ENCODE data around the gene SARDH. TPM values are rescaled to one million over a fixed set of nuclear protein-coding genes. Genes with fewer than 3 reads are reported as not detected.

The SARDH gene
- total and polyA plus RNA-seq, 2 of the 8 experiments (the other 6 are each of a cell fraction or from before 2014, with no cell fraction given): 6.4 to 7.4 TPM

DNA sequence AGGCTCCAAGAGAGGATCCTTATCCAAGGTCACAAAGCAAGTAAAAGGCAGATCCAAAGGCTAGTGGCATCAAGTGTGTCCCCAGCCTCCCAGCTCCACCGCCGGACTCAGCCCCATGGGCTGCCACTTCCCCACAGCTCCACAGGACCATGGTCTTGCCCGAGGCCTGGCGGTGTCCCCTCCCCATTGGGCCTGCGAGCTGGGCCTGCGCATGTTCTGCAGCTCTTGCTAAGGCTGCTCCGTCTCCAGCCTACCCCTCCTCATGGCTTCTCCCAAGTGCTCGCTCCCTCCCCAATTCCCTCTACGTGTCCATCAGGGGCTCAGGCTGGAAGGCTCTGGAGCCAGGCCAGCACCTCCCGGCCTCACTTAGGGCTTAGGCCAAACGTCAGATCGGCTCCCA lies 72.6 kb downstream of the SARDH start:
- no peak for FAIRE-seq
- Histone ChIP-seq H3K36me3 (ENCODE audit: control insufficient read depth in 2 of 4, insufficient read depth in 4 of 4, low read length in 3 of 4) (no peaks in the 10 kb centered on the region), H2AK5ac (ENCODE audit: low read depth, low read length) (no peak overlapping the region; the same call in 1 of the 2 replicates), H2BK120ac (replicated peaks; ENCODE audit: low read depth, low read length) (no peak overlapping the region), H3K56ac (replicated peaks; ENCODE audit: insufficient read length, low read depth, low read length) (no peak overlapping the region), H3K23me2 (ENCODE audit: low read depth, low read length) (no peaks in the 10 kb centered on the region), H3K79me2 (ENCODE audit: control insufficient read depth in 1 of 2, insufficient read depth in 2 of 2, low read length in 2 of 2) (no peaks in the 10 kb centered on the region), H3K9me3 (ENCODE audit: insufficient read depth in 2 of 2, low read depth in 1 of 2, low read length in 1 of 2) (no peaks in the 10 kb centered on the region), H3K27ac (ENCODE audit: low read depth, low read length) (no peak overlapping the region), H3K4ac (replicated peaks; ENCODE audit: insufficient read length, low read depth, low read length) (no peak overlapping the region), H2BK12ac (ENCODE audit: low read depth, low read length) (no peak overlapping the region; the same call in 1 of the 2 replicates), H3K79me1 (ENCODE audit: low read depth, low read length) (no peaks in the 10 kb centered on the region), H2BK15ac (ENCODE audit: low read length) (no peak overlapping the region), H3K18ac (ENCODE audit: extremely low read depth, low read length) (no peak overlapping the region; the same call in 1 of the 2 replicates), H3K27me3 (replicated peaks in 1 of 4; ENCODE audit: control insufficient read depth in 3 of 4, extremely low read depth in 1 of 4, insufficient read depth in 3 of 4, low read length in 3 of 4) (no peaks in the 10 kb centered on the region; a peak in 1 of 7 replicates), H2AFZ (ENCODE audit: low read length) (no peak overlapping the region), H4K8ac (ENCODE audit: extremely low read depth, insufficient read depth, low read length) (no peak overlapping the region), H2BK20ac (ENCODE audit: low read length) (no peak overlapping the region), H2BK5ac (ENCODE audit: low read depth, low read length) (no peak overlapping the region), H3K9ac (replicated peaks in 1 of 4; ENCODE audit: extremely low read depth in 1 of 4, low read depth in 3 of 4, low read length in 3 of 4) (no peak overlapping the region), H3K4me2 (ENCODE audit: insufficient read depth in 1 of 2, low read depth in 2 of 2, low read length in 2 of 2) (no peak overlapping the region), H4K91ac (replicated peaks; ENCODE audit: insufficient read length, low read length) (no peak overlapping the region), H3K14ac (ENCODE audit: insufficient read length) (no peak overlapping the region), H3K23ac (ENCODE audit: insufficient read length) (no peak overlapping the region), H3K4me1 (replicated peaks in 1 of 4; ENCODE audit: control insufficient read depth in 3 of 4, insufficient read depth in 4 of 4, low read length in 3 of 4) (peaks cover 0 to 5% (median 0%) of the 10 kb centered on the region in 4 experiments; a peak in 3 of 7 replicates), H3K4me3 (ENCODE audit: extremely low read depth in 1 of 4, insufficient read depth in 2 of 4, low read depth in 3 of 4, low read length in 4 of 4) (no peak overlapping the region), H4K20me1 (replicated peaks in 1 of 2; ENCODE audit: control insufficient read depth in 1 of 2, insufficient read depth in 2 of 2, low read length in 2 of 2) (no peaks in the 10 kb centered on the region), H4K5ac (ENCODE audit: insufficient read length, low read depth, low read length) (no peak overlapping the region)
- CTCF ChIA-PET (ENCODE audit: partially characterized antibody): interaction anchor here (2.2 kb wide), 1 partner anchor 13 kb away, joined by 7 read pairs; no protein-coding TSS in a partner anchor
- DNase-seq (ENCODE audit: low read depth in 1 of 2, low spot score in 2 of 2): no peak
- TF ChIP-seq MAFK (IDR thresholded peaks at IDR 0.05; ENCODE audit: low read depth, low read length) (no peak), SIX5 (IDR thresholded peaks at IDR 0.05; ENCODE audit: low read depth, low read length) (no peak)
- WGBS, 2 experiments (ENCODE audit: extremely low coverage in 1 of 2, insufficient coverage in 1 of 2, insufficient read length in 1 of 2, insufficient replicate concordance in 2 of 2, low coverage in 1 of 2, low lambda C conversion rate in 2 of 2, missing lambda C conversion rate in 1 of 2): 91% methylated on average over 12 of the region's 12 CpGs; no CpG with 5 or more reads in 1 of the 2 experiments
- POLR2A ChIA-PET (ENCODE audit: partially characterized antibody): interaction anchor here (1.2 to 2.7 kb wide), 3 partner anchors 9 to 51 kb away, joined by 3 to 7 read pairs (median 3); no protein-coding TSS in a partner anchor
